B cell (primary cell): ENCODE measurements around the gene HADH. TPM values are rescaled to one million over a fixed set of nuclear protein-coding genes. Genes with fewer than 3 reads are reported as not detected.

ENCODE experiments used
- ATAC-seq: fragments of 200-7000 bp; cut with Tn5 transposase; one replicate; pipeline ENCODE4 v1.10.0; 2021; ENCODE audit warnings: low read depth, mild to moderate bottlenecking, moderate number of reproducible peaks, moderate library complexity
- CTCF ChIA-PET: fragments of 350-600 bp; sonication (Branson Sonifier 250); formaldehyde crosslinking; loops from one replicate; lab custom pipeline; 2021; ENCODE audit warnings: antibody characterized with exemption, inconsistent platforms; lab: Charles Lee
- POLR2A ChIA-PET: fragments of 350-600 bp; sonication (Branson Sonifier 250); formaldehyde crosslinking; loops from one replicate; lab custom pipeline; 2021; ENCODE audit warnings: antibody characterized with exemption; lab: Charles Lee
- DNase-seq: peaks from one replicate; pipeline ENCODE4 v3.0.0; 2013
- H2AFZ ChIP-seq: 2 replicates; pipeline ENCODE4 v1.6.1; 2012; ENCODE audit warnings: mild to moderate bottlenecking, low read depth, low read length; ENCODE audit not compliant: insufficient read depth, poor library complexity, severe bottlenecking
- H3K27ac ChIP-seq, 2 donors: 1 replicate in 1 of 2; 2 replicates in 1 of 2; pipeline ENCODE4 v1.5.1; 2012 to 2013; ENCODE audit warnings: low read length in 2 of 2, mild to moderate bottlenecking in 2 of 2, moderate library complexity in 1 of 2
- H3K27me3 ChIP-seq, 4 experiments: fragments of 200-600 bp in 1 of 4; sonication (generic) in 1 of 4; replicated peaks in 1 of 4; 1 replicate in 2 of 4; 2 replicates in 2 of 4; pipeline versions ENCODE4 v1.6.1 to v1.7.0; 2013 to 2016; ENCODE audit warnings: low read length in 3 of 4, mild to moderate bottlenecking in 2 of 4, mixed read lengths in 1 of 4, moderate library complexity in 1 of 4; ENCODE audit not compliant: insufficient read depth in 4 of 4, control insufficient read depth in 3 of 4; ENCODE audit errors: control extremely low read depth in 1 of 4
- H3K36me3 ChIP-seq, 2 experiments: replicated peaks in 1 of 2; 1 replicate in 1 of 2; 2 replicates in 1 of 2; pipeline versions ENCODE4 v1.6.1 to v1.7.1; 2013; ENCODE audit warnings: low read length in 1 of 2; ENCODE audit not compliant: insufficient read depth in 2 of 2, control insufficient read depth in 1 of 2; ENCODE audit errors: control extremely low read depth in 1 of 2, extremely low read depth in 1 of 2
- H3K4me1 ChIP-seq, 2 donors: fragments of 200-600 bp in 1 of 2; sonication (generic) in 1 of 2; 1 replicate in 1 of 2; 2 replicates in 1 of 2; pipeline versions ENCODE4 v1.5.1 to v1.6.1; 2013 to 2017; ENCODE audit warnings: low read length in 2 of 2; ENCODE audit not compliant: control insufficient read depth in 2 of 2, insufficient read depth in 2 of 2
- H3K4me2 ChIP-seq: replicated peaks from 2 replicates; pipeline ENCODE3; 2012; ENCODE audit warnings: mild to moderate bottlenecking, low read depth, low read length; ENCODE audit not compliant: poor library complexity, severe bottlenecking
- H3K4me3 ChIP-seq, 5 experiments: fragments of 200-600 bp in 1 of 5; sonication (generic) in 1 of 5; 1 replicate in 3 of 5; 2 replicates in 2 of 5; pipeline versions ENCODE4 v1.5.1 to v1.7.0; 2011 to 2016; ENCODE audit warnings: low read length in 4 of 5, mild to moderate bottlenecking in 4 of 5, low read depth in 2 of 5, control low read depth in 1 of 5, moderate library complexity in 1 of 5; ENCODE audit not compliant: insufficient read depth in 1 of 5; ENCODE audit errors: control extremely low read depth in 1 of 5, extremely low read depth in 1 of 5
- H3K79me2 ChIP-seq: fragments of 200-600 bp; sonication (generic); one replicate; pipeline ENCODE4 v1.6.0; 2016; ENCODE audit warnings: low read length; ENCODE audit not compliant: control insufficient read depth, insufficient read depth
- H3K9ac ChIP-seq: fragments of 200-600 bp; sonication (generic); 2 replicates; pipeline ENCODE4 v1.6.1; 2017; ENCODE audit warnings: mild to moderate bottlenecking, low read length, moderate library complexity
- H3K9me3 ChIP-seq, 3 donors: one replicate each; pipeline versions ENCODE4 v1.6.1 to v1.7.1; 2013; ENCODE audit warnings: low read length in 2 of 3; ENCODE audit not compliant: control insufficient read depth in 2 of 3, insufficient read depth in 1 of 3; ENCODE audit errors: control extremely low read depth in 1 of 3
- H4K20me1 ChIP-seq: 2 replicates; pipeline ENCODE4 v1.6.0; 2012; ENCODE audit warnings: mild to moderate bottlenecking, low read length; ENCODE audit not compliant: insufficient read depth, control insufficient read depth, poor library complexity, severe bottlenecking
- H3K27ac Mint-ChIP-seq: one replicate; pipeline ENCODE4 v1.8.0; 2021; ENCODE audit warnings: mixed read lengths
- H3K27me3 Mint-ChIP-seq: one replicate; pipeline ENCODE4 v1.8.0; 2021; ENCODE audit warnings: mixed read lengths
- H3K4me1 Mint-ChIP-seq: one replicate; pipeline ENCODE4 v1.8.0; 2021; ENCODE audit warnings: mixed read lengths
- H3K4me3 Mint-ChIP-seq: one replicate; pipeline ENCODE4 v1.8.0; 2021; ENCODE audit warnings: mixed read lengths
- H3K9me3 Mint-ChIP-seq: one replicate; pipeline ENCODE4 v1.8.0; 2022; ENCODE audit warnings: mixed read lengths; ENCODE audit not compliant: insufficient read depth
- EZH2 ChIP-seq: IDR thresholded peaks from 2 replicates; pipeline ENCODE4 v1.6.1; 2012; ENCODE audit warnings: borderline replicate concordance, low read depth, mild to moderate bottlenecking, moderate library complexity, low read length; ENCODE audit not compliant: insufficient read depth, poor library complexity, severe bottlenecking
- WGBS: methylation state at CpG from one replicate; pipeline ENCODE4 v1.1.5; 2013; ENCODE audit warnings: missing lambda C conversion rate; ENCODE audit not compliant: insufficient coverage; 5-methylcytosine and 5-hydroxymethylcytosine counted together
- intact Hi-C: fragments of 100-400 bp; cut with micrococcal nuclease; formaldehyde crosslinking; loops from one replicate; pipeline ENCODE4 v1.10.0; 2022
- polyA plus RNA-seq: library from polyadenylated mRNA; depleted of rRNA; stranded (reverse); fragments of >200 nt; gene quantifications from 2 replicates; pipeline ENCODE4 v1.2.3, GENCODE V29; 2012
- total RNA-seq, 2 donors: library from RNA; stranded (reverse); fragments of 120-200 nt in 1 of 2; gene quantifications; 1 replicate in 1 of 2; 2 replicates in 1 of 2; pipeline versions ENCODE4 v1.2.3 to v1.2.4, GENCODE V29; 2013 to 2022
- TF ChIP-seq, protein P1 (sequence below): fragments of 200-600 bp; IDR thresholded peaks from one replicate; pipeline ENCODE4 v1.8.0; 2022; ENCODE audit warnings: antibody characterized with exemption, mild to moderate bottlenecking

Gene HADH
- total and polyA plus RNA-seq, 2 donors (not counting 1 experiment from before 2014, with no cell fraction given), result 21.9 to 26.1 TPM

DNA sequence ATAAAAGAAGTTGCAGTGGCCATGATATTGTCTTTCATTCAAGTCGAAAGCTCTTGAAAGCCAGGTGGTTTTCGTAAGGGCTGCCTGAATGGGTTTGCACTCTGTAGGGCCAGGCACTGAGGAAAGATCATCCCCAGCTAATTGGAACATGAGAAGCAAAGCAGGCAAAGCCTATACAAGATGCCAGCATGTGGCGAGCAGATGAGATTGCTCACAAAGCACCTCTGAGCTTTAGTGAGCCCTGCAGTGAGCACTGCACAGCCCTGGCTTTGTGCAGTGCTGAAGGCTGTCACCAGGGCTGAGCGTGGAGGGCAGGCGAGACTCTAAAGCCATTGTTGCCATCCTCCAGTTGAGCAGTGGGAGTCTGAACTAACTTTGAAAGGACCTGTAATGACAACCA lies 53.8 kb downstream of the HADH start:
- Histone ChIP-seq H3K4me3 (no peak overlapping the region), H3K36me3 (no peaks in the 10 kb centered on the region), H4K20me1 (no peaks in the 10 kb centered on the region), H3K9me3 (no peaks in the 10 kb centered on the region), H3K4me2 (no peak overlapping the region), H2AFZ (no peak overlapping the region), H3K27me3 (no peaks in the 10 kb centered on the region), H3K4me1 (no peaks in the 10 kb centered on the region), H3K27ac (no peak overlapping the region), H3K79me2 (no peaks in the 10 kb centered on the region), H3K9ac (no peak overlapping the region)
- intact Hi-C loops, result no loop called here
- Mint-ChIP-seq H3K4me1 (no peaks in the 10 kb centered on the region), H3K4me3 (no peak overlapping the region), H3K27me3 (no peaks in the 10 kb centered on the region), H3K9me3 (no peaks in the 10 kb centered on the region), H3K27ac (no peak overlapping the region)
- no peak for ATAC-seq
- POLR2A ChIA-PET, result no interaction called here
- no peak for TF ChIP-seq EZH2
- TF ChIP-seq, protein P1, sequence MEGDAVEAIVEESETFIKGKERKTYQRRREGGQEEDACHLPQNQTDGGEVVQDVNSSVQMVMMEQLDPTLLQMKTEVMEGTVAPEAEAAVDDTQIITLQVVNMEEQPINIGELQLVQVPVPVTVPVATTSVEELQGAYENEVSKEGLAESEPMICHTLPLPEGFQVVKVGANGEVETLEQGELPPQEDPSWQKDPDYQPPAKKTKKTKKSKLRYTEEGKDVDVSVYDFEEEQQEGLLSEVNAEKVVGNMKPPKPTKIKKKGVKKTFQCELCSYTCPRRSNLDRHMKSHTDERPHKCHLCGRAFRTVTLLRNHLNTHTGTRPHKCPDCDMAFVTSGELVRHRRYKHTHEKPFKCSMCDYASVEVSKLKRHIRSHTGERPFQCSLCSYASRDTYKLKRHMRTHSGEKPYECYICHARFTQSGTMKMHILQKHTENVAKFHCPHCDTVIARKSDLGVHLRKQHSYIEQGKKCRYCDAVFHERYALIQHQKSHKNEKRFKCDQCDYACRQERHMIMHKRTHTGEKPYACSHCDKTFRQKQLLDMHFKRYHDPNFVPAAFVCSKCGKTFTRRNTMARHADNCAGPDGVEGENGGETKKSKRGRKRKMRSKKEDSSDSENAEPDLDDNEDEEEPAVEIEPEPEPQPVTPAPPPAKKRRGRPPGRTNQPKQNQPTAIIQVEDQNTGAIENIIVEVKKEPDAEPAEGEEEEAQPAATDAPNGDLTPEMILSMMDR, result no peak
- CTCF ChIA-PET, result no interaction called here
- no peak for DNase-seq
- 96% methylated on average over 5 of the region's 5 CpGs for WGBS

DNA sequence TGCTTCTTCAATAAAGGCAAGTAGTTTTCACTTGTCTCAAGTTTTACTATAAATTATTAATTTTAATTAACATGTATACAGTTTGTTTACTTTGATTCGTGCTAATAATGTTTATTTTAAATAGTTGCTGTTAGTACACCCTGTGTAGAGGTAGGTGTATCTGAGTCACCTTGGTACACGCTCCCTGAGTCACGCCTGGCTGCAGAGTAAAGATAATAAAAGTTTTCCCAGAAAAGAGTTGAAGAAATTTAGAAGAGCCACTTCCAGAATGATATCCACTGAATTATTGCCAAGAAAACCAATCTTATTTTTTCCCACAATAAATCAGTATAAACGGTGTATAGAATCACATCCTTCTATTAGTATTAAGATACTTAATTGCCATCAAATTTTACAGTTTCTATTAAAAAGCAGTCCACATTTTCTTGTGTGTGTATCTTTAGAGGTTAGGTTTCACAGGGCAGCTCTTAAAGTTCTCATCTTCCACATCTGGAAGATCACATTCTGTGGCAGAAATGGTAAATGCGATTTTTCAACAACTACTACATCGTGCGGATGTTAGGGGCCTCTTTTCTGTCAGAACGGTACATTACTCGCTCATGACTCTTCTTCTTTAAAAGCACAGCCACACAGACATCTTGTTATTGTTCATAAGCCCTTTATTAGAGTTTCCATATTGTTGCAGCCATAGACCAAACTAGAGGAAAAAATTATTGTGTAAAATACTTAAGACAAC lies 55.4 kb downstream of the HADH start:
- Mint-ChIP-seq H3K9me3 (no peaks in the 10 kb centered on the region), H3K27me3 (no peaks in the 10 kb centered on the region), H3K27ac (no peak overlapping the region), H3K4me1 (peaks cover 5% of the 10 kb centered on the region), H3K4me3 (no peak overlapping the region)
- WGBS, result no CpG with 5 or more reads among the region's 9 CpGs
- Histone ChIP-seq H4K20me1 (no peaks in the 10 kb centered on the region), H3K4me3 (no peak overlapping the region), H3K4me2 (no peak overlapping the region), H3K79me2 (no peaks in the 10 kb centered on the region), H3K4me1 (no peaks in the 10 kb centered on the region), H3K9me3 (no peaks in the 10 kb centered on the region), H3K9ac (no peak overlapping the region), H3K27me3 (no peaks in the 10 kb centered on the region), H3K36me3 (no peaks in the 10 kb centered on the region), H2AFZ (no peak overlapping the region), H3K27ac (no peak overlapping the region)
- ChIA-PET POLR2A (no interaction called here), CTCF (no interaction called here)
- TF ChIP-seq, protein P1, result no peak
- TF ChIP-seq EZH2, result no peak
- ATAC-seq (no peak), DNase-seq (no peak)
- intact Hi-C loops, result no loop called here
